NCI-H446 treated with DMSO at 0.1 percent for 48 hours (cell line): ENCODE measurements around the gene NRXN2.
"Not testable (repeated sequence)": the region's sequence is repeated elsewhere in the genome, so short reads cannot be mapped to it uniquely, and the experiment has no call there.

Experiments
- DNase-seq: peaks from one replicate; lab custom pipeline; 2025; lab: John Stamatoyannopoulos, UW

The NRXN2 gene

GRCh38 chr11:64605244-64605560, 117.8 kb downstream of the NRXN2 start:
- no peak for DNase-seq

GRCh38 chr11:64604458-64605243, 118.3 kb downstream of the NRXN2 start:
- no peak for DNase-seq

GRCh38 chr11:64603411-64604110, 119.4 kb downstream of the NRXN2 start:
- no peak for DNase-seq

GRCh38 chr11:64602466-64603070, 120.4 kb downstream of the NRXN2 start:
- DNase-seq = no peak

- no peak for DNase-seq
These were observed 121.2 kb downstream of the NRXN2 start for GRCh38 chr11:64601605-64602465.

- DNase-seq = no peak
These were observed 122.6 kb downstream of the NRXN2 start for GRCh38 chr11:64600281-64600992.

GRCh38 chr11:64599698-64600211, 123.2 kb downstream of the NRXN2 start:
- no peak for DNase-seq

- no peak for DNase-seq
These were observed 124.0 kb downstream of the NRXN2 start for GRCh38 chr11:64598797-64599697.

- no peak for DNase-seq
These were observed 124.7 kb downstream of the NRXN2 start for GRCh38 chr11:64598106-64598796.

- no peak for DNase-seq
These were observed 125.3 kb downstream of the NRXN2 start for GRCh38 chr11:64597671-64598101.

- DNase-seq = not testable (repeated sequence)
These were observed 127.1 kb downstream of the NRXN2 start for GRCh38 chr11:64595922-64596321.

GRCh38 chr11:64594159-64594939, 128.6 kb downstream of the NRXN2 start:
- no peak for DNase-seq

GRCh38 chr11:64593156-64594105, 129.6 kb downstream of the NRXN2 start:
- no peak for DNase-seq

GRCh38 chr11:64592656-64593055, 130.3 kb downstream of the NRXN2 start:
- no peak for DNase-seq

GRCh38 chr11:64592234-64592615, 130.8 kb downstream of the NRXN2 start:
- DNase-seq = no peak

GRCh38 chr11:64591257-64592233, 131.5 kb downstream of the NRXN2 start:
- DNase-seq = no peak
